DMS79 treated with DMSO at 0.1 percent for 48 hours (cell line): ENCODE measurements around the gene CCDC57.
"Not testable (repeated sequence)": the region's sequence is repeated elsewhere in the genome, so short reads cannot be mapped to it uniquely, and the experiment has no call there.

Source experiments
- DNase-seq: peaks from one replicate; lab custom pipeline; 2025; lab: John Stamatoyannopoulos, UW

The CCDC57 gene

GRCh38 chr17:82222816-82223215 is 10.2 kb upstream of the CCDC57 start:
- no peak for DNase-seq

- no peak for DNase-seq
These were observed 8.8 kb upstream of the CCDC57 start for GRCh38 chr17:82221341-82221902.

- no peak for DNase-seq
These were observed 7.4 kb upstream of the CCDC57 start for GRCh38 chr17:82219753-82220709.

- no peak for DNase-seq
These were observed 6.4 kb upstream of the CCDC57 start for GRCh38 chr17:82219083-82219482.

- no peak for DNase-seq
These were observed 5.9 kb upstream of the CCDC57 start for GRCh38 chr17:82218349-82219075.

- no peak for DNase-seq
These were observed 5.0 kb upstream of the CCDC57 start for GRCh38 chr17:82217530-82218204.

GRCh38 chr17:82217120-82217529 is 4.5 kb upstream of the CCDC57 start:
- no peak for DNase-seq

GRCh38 chr17:82216301-82217119 is 3.9 kb upstream of the CCDC57 start:
- no peak for DNase-seq

- no peak for DNase-seq
These were observed 3.3 kb upstream of the CCDC57 start for GRCh38 chr17:82215972-82216300.

GRCh38 chr17:82215095-82215971 is 2.7 kb upstream of the CCDC57 start:
- DNase-seq: no peak

- DNase-seq: no peak
These were observed 1.5 kb upstream of the CCDC57 start for GRCh38 chr17:82214012-82214628.

GRCh38 chr17:82213251-82214011 is 789 bp upstream of the CCDC57 start:
- no peak for DNase-seq

- not testable (repeated sequence) for DNase-seq
These were observed 2.0 kb downstream of the CCDC57 start for GRCh38 chr17:82210655-82211054.

- peak; percentile 47 for DNase-seq
These were observed 6.7 kb downstream of the CCDC57 start for GRCh38 chr17:82205720-82206508.

- peak; percentile 53 for DNase-seq
These were observed 7.6 kb downstream of the CCDC57 start for GRCh38 chr17:82204831-82205719.

GRCh38 chr17:82203920-82204319 is 8.7 kb downstream of the CCDC57 start:
- DNase-seq: no peak

- no peak for DNase-seq
These were observed 9.7 kb downstream of the CCDC57 start for GRCh38 chr17:82202981-82203380.
